ENCODE results near the gene SMPD3. TPM values are rescaled to one million over a fixed set of nuclear protein-coding genes. Genes with fewer than 3 reads are reported as not detected.

Gene SMPD3
- total and polyA plus RNA-seq, 10 donors, result 0.66 to 6.5 (median 1.9) TPM

DNA sequence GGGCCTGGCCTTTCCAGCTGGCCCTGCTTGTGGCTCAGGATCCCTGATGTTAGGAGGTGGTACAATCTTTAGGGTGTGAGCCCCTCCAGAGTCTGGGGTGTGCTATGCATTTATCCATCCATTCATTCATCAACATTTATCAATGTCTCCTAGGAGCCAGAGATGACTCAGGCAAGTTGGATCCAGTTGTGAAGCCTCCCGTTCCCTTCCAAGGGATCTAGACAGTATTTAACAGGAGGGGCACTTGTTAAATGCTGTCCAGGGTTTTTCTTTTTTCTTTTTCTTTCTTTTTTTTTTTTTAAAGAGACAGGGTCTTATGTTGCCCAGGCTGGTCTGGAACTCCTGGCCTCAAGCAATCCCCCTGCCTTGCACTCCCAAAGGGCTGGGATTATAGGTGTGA, 42.0 kb upstream of the SMPD3 start:
- intact Hi-C loops (cut with DNase I; ENCODE audit: low total_unique reads), result no loop called here
- 86 to 100% (median 91%) methylated on average over 1 of the region's 1 CpG for WGBS, 5 donors
- H3K4me3 ChIP-seq, result no peak overlapping the region
- no peaks in the 10 kb centered on the region for H3K4me1 ChIP-seq
- TF ChIP-seq POLR2A (IDR thresholded peaks at IDR 0.05) (no peak), POLR2AphosphoS5 (IDR thresholded peaks at IDR 0.05) (no peak)
- TF ChIP-seq, protein P1, sequence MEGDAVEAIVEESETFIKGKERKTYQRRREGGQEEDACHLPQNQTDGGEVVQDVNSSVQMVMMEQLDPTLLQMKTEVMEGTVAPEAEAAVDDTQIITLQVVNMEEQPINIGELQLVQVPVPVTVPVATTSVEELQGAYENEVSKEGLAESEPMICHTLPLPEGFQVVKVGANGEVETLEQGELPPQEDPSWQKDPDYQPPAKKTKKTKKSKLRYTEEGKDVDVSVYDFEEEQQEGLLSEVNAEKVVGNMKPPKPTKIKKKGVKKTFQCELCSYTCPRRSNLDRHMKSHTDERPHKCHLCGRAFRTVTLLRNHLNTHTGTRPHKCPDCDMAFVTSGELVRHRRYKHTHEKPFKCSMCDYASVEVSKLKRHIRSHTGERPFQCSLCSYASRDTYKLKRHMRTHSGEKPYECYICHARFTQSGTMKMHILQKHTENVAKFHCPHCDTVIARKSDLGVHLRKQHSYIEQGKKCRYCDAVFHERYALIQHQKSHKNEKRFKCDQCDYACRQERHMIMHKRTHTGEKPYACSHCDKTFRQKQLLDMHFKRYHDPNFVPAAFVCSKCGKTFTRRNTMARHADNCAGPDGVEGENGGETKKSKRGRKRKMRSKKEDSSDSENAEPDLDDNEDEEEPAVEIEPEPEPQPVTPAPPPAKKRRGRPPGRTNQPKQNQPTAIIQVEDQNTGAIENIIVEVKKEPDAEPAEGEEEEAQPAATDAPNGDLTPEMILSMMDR (IDR thresholded peaks at IDR 0.05 in 8 of 11, conservative IDR thresholded peaks at IDR 0.05 in 3 of 11), result no peak
- no peak for DNase-seq
- H3K9me3 ChIP-seq, result no peaks in the 10 kb centered on the region
- H3K27ac ChIP-seq, result no peak overlapping the region
- H3K27me3 ChIP-seq (replicated peaks in 1 of 7), result no peaks in the 10 kb centered on the region
- H3K36me3 ChIP-seq, result no peaks in the 10 kb centered on the region

DNA sequence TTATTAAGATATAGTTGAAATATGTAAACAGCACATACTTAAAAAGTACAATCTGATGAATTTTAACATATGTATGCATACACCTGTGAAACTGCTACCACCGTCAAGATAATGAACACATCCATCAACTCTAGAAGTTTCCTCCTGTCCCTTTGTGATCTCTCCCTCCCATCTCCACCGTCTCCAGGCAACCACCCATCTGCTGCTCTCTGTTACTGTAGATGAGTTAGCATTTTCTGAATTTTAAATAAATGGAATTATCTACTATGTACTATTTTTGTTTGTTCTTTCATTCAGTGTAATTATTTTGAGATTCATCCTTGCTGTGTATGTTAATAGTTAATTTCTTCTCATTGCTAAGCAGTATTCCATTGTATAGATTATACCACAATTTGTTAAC, 40.2 kb upstream of the SMPD3 start:
- H3K4me3 ChIP-seq, result no peak overlapping the region
- no peaks in the 10 kb centered on the region for H3K9me3 ChIP-seq
- WGBS, 5 donors, result 52 to 57% (median 55%) methylated on average over 2 of the region's 2 CpGs
- no peaks in the 10 kb centered on the region for H3K27me3 ChIP-seq (replicated peaks in 1 of 7)
- intact Hi-C loops (cut with DNase I; ENCODE audit: low total_unique reads), result no loop called here
- DNase-seq, result no peak
- no peaks in the 10 kb centered on the region for H3K4me1 ChIP-seq
- H3K27ac ChIP-seq, result no peak overlapping the region
- TF ChIP-seq POLR2A (IDR thresholded peaks at IDR 0.05) (no peak), POLR2AphosphoS5 (IDR thresholded peaks at IDR 0.05) (no peak)
- TF ChIP-seq, protein P1 (IDR thresholded peaks at IDR 0.05 in 8 of 11, conservative IDR thresholded peaks at IDR 0.05 in 3 of 11), result no peak
- no peaks in the 10 kb centered on the region for H3K36me3 ChIP-seq

DNA sequence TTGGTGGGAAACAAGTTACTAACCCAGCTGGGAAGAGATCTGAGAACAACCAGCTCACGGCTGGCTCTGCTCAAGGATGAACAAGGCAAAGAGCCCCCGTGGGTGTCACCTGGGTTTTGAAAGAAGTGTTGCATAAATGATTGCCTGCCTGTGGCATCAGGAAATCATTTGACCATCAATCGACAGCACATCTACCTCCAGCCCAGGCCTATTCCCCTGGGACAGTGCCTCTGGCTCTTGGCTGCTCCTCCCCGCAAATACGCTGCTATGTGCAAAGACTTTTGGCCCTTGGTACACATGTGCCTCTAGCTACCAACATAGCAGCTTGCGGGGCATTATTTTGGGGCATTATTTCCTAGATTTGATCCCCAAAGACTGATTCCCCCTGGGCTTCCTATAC, 39.4 kb upstream of the SMPD3 start:
- no peaks in the 10 kb centered on the region for H3K27me3 ChIP-seq (replicated peaks in 1 of 7)
- H3K36me3 ChIP-seq, result no peaks in the 10 kb centered on the region
- no peak overlapping the region for H3K27ac ChIP-seq
- no peak overlapping the region for H3K4me3 ChIP-seq
- H3K9me3 ChIP-seq, result no peaks in the 10 kb centered on the region
- intact Hi-C loops (cut with DNase I; ENCODE audit: low total_unique reads), result no loop called here
- H3K4me1 ChIP-seq, result no peaks in the 10 kb centered on the region
- no peak for TF ChIP-seq POLR2AphosphoS5 (IDR thresholded peaks at IDR 0.05)
- TF ChIP-seq POLR2A (IDR thresholded peaks at IDR 0.05), result no peak
- TF ChIP-seq, protein P1 (IDR thresholded peaks at IDR 0.05 in 8 of 11, conservative IDR thresholded peaks at IDR 0.05 in 3 of 11), result no peak
- WGBS, 5 donors, result 59 to 72% (median 66%) methylated on average over 6 of the region's 6 CpGs
- DNase-seq, result no peak

- Histone ChIP-seq H3K36me3 (no peaks in the 10 kb centered on the region), H3K9me3 (no peaks in the 10 kb centered on the region), H3K27me3 (replicated peaks in 1 of 7) (no peaks in the 10 kb centered on the region), H3K4me3 (no peak overlapping the region), H3K27ac (no peak overlapping the region), H3K4me1 (no peaks in the 10 kb centered on the region)
- intact Hi-C loops (cut with DNase I; ENCODE audit: low total_unique reads), result no loop called here
- 50 to 85% (median 59%) methylated on average over 4 of the region's 4 CpGs for WGBS, 5 donors
- DNase-seq, result no peak
- TF ChIP-seq POLR2A (IDR thresholded peaks at IDR 0.05), result no peak
- TF ChIP-seq, protein P1 (IDR thresholded peaks at IDR 0.05 in 8 of 11, conservative IDR thresholded peaks at IDR 0.05 in 3 of 11), result no peak
- no peak for TF ChIP-seq POLR2AphosphoS5 (IDR thresholded peaks at IDR 0.05)
Observed at GRCh38 chr16:68487203-68487514, 38.9 kb upstream of the SMPD3 start.

Measured in spleen (tissue), 11 donors.